ENCODE results near the gene PTGER3.

DNA sequence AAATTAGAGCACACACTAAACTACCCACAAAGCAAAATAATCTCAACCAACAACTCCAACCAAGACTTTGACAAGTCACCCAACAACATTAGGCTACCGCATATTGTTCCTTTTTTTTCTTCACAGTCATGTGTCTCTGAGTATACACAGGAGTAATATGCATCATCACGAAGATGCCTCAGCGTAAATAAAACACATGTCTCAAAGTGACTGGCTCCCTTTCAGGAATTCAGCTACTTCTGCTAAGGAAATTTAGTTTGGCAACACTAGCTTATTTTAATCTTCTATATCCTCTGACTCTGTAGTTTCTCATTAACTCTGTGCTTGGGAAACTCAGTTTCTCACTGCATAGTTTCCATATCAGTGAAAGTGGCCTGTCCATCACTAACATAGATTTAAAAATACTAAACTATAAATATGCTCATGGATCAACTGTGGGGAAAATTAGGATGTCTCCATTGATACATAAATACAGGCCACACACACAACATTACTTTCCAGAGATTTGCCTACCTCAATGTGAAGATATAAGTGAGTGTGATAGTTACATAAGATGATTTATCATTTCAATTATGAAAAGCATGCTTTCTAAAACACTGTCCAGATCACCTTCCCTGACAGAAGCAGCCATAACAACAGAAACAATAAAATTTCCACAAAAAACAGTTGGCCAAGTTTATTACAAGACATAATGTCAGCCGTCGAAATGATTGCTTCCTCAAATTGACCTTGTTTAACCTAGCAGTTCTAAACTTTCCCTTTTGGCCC lies 113.2 kb downstream of the PTGER3 start:
- TF ChIP-seq, protein P1, sequence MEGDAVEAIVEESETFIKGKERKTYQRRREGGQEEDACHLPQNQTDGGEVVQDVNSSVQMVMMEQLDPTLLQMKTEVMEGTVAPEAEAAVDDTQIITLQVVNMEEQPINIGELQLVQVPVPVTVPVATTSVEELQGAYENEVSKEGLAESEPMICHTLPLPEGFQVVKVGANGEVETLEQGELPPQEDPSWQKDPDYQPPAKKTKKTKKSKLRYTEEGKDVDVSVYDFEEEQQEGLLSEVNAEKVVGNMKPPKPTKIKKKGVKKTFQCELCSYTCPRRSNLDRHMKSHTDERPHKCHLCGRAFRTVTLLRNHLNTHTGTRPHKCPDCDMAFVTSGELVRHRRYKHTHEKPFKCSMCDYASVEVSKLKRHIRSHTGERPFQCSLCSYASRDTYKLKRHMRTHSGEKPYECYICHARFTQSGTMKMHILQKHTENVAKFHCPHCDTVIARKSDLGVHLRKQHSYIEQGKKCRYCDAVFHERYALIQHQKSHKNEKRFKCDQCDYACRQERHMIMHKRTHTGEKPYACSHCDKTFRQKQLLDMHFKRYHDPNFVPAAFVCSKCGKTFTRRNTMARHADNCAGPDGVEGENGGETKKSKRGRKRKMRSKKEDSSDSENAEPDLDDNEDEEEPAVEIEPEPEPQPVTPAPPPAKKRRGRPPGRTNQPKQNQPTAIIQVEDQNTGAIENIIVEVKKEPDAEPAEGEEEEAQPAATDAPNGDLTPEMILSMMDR (IDR thresholded peaks at IDR 0.05): no peak
- no peak for TF ChIP-seq POLR2A (IDR thresholded peaks at IDR 0.05)

Data from testis (tissue), 2 donors.